ENCODE results near the gene FNDC3A.
"Not testable (repeated sequence)": the region's sequence is repeated elsewhere in the genome, so short reads cannot be mapped to it uniquely, and the experiment has no call there.

Gene FNDC3A

DNA sequence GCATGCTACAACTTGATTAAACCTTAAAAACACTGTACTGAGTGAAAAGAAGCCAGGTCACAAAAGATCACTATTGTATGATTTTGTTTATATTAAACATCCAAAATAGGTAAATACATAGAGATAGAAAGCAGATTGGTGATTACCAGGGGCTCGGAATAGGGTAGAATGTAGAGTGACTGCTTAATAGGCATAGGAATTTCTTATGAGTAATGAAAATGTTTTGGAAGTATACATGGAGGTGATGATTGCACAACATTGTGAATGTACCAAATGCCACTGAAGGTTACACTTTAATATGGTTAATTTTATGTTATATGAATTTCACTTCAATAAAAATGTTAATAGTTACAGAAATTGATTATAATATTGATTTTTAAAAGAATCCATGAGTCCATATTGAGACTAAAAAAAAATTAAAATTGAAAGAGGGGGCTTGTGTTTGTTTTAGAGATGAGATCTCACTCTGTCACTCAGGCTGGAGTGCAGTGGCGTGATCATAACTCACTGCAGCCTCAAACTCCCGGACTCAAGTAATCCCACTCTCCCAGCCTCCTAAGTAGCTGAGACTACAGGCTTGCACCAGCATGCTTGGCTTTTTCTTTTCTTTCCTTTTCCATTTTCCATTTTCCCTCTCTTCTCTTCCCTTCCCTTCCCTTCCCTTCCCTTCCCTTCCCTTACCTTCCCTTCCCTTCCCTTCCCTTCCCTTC lies 85.1 kb downstream of the FNDC3A start:
- Mint-ChIP-seq H3K27me3 (ENCODE audit: low read depth) (no peaks in the 10 kb centered on the region), H3K4me3 (no peak overlapping the region), H3K36me3 (ENCODE audit: low read depth) (peaks cover 11% of the 10 kb centered on the region), H3K9me3 (no peaks in the 10 kb centered on the region), H3K4me1 (no peaks in the 10 kb centered on the region), H3K27ac (no peak overlapping the region)
- no peak for TF ChIP-seq CTCF (IDR thresholded peaks at IDR 0.05; ENCODE audit: unreplicated experiment in 3 of 3)

DNA sequence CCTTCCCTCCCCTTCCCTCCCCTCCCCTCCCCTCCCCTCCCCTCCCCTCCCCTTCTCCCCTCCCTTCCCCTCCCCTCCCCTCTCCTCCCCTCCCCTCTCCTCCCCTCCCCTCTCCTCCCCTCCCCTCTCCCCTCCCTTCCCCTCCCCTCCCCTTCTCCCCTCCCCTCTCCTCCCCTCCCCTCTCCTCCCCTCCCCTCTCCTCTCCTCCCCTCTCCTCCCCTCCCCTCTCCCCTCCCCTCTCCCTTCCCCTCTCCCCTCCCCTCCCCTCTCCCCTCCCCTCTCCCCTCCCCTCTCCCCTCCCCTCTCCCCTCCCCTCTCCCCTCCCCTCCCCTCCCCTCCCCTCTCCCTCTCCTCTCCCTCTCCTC lies 85.7 kb downstream of the FNDC3A start:
- not testable (repeated sequence) for H3K27me3 Mint-ChIP-seq (ENCODE audit: low read depth); H3K27ac Mint-ChIP-seq; H3K4me3 Mint-ChIP-seq; H3K9me3 Mint-ChIP-seq; H3K36me3 Mint-ChIP-seq (ENCODE audit: low read depth); H3K4me1 Mint-ChIP-seq

GRCh38 chr13:49062297-49062896 lies 86.7 kb downstream of the FNDC3A start:
- Mint-ChIP-seq H3K4me3 (no peak overlapping the region), H3K36me3 (ENCODE audit: low read depth) (peaks cover 7% of the 10 kb centered on the region), H3K27me3 (ENCODE audit: low read depth) (no peaks in the 10 kb centered on the region), H3K9me3 (no peaks in the 10 kb centered on the region), H3K4me1 (no peaks in the 10 kb centered on the region), H3K27ac (no peak overlapping the region)
- no peak for TF ChIP-seq CTCF (IDR thresholded peaks at IDR 0.05; ENCODE audit: unreplicated experiment in 3 of 3)

- no peaks in the 10 kb centered on the region for H3K27me3 Mint-ChIP-seq (ENCODE audit: low read depth)
- H3K9me3 Mint-ChIP-seq = no peaks in the 10 kb centered on the region
- no peaks in the 10 kb centered on the region for H3K4me1 Mint-ChIP-seq
- TF ChIP-seq CTCF (IDR thresholded peaks at IDR 0.05; ENCODE audit: unreplicated experiment in 3 of 3) = no peak
- H3K4me3 Mint-ChIP-seq = no peak overlapping the region
- H3K36me3 Mint-ChIP-seq (ENCODE audit: low read depth) = peaks cover 7% of the 10 kb centered on the region
- no peak overlapping the region for H3K27ac Mint-ChIP-seq
These were observed 87.3 kb downstream of the FNDC3A start for GRCh38 chr13:49063011-49063410.

GRCh38 chr13:49063497-49063896 lies 87.8 kb downstream of the FNDC3A start:
- no peak for TF ChIP-seq CTCF (IDR thresholded peaks at IDR 0.05; ENCODE audit: unreplicated experiment in 3 of 3)
- H3K9me3 Mint-ChIP-seq = no peaks in the 10 kb centered on the region
- peaks cover 8% of the 10 kb centered on the region for H3K36me3 Mint-ChIP-seq (ENCODE audit: low read depth)
- no peaks in the 10 kb centered on the region for H3K27me3 Mint-ChIP-seq (ENCODE audit: low read depth)
- H3K27ac Mint-ChIP-seq = no peak overlapping the region
- no peaks in the 10 kb centered on the region for H3K4me1 Mint-ChIP-seq
- no peak overlapping the region for H3K4me3 Mint-ChIP-seq

DNA sequence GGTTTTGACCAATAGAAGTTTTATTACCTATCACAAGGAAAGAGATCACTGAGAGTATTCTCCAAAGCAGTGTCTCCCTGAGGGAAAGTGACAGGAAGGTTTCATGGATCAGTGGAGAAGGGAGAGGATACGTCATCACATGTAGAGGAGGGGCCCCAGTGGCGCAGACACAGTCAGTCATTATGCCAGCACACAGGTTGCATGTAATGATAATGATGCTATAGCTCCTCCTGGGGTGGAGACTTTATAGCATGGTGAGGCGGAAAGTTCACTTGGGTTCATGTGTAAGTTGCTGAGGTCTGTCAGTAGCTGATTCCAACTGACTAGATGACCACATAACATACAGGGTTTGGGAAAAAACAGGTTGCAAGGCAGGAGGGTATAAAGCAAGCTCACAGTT lies 88.8 kb downstream of the FNDC3A start:
- H3K27ac Mint-ChIP-seq = no peak overlapping the region
- no peak overlapping the region for H3K4me3 Mint-ChIP-seq
- peaks cover 9% of the 10 kb centered on the region for H3K36me3 Mint-ChIP-seq (ENCODE audit: low read depth)
- H3K9me3 Mint-ChIP-seq = no peaks in the 10 kb centered on the region
- H3K27me3 Mint-ChIP-seq (ENCODE audit: low read depth) = no peaks in the 10 kb centered on the region
- no peak for TF ChIP-seq CTCF (IDR thresholded peaks at IDR 0.05; ENCODE audit: unreplicated experiment in 3 of 3)
- no peaks in the 10 kb centered on the region for H3K4me1 Mint-ChIP-seq
